NB4 (cell line): ENCODE results near the gene JMJD1C.

Experiments used
- MYC ChIP-seq: IDR thresholded peaks from 2 replicates; pipeline ENCODE4 v1.6.1; 2011; ENCODE audit warnings: low read depth, low read length
- TF ChIP-seq, protein P1 (sequence below): IDR thresholded peaks from one replicate; pipeline ENCODE4 v1.5.1; 2012; ENCODE audit warnings: low read depth, low read length

DNA sequence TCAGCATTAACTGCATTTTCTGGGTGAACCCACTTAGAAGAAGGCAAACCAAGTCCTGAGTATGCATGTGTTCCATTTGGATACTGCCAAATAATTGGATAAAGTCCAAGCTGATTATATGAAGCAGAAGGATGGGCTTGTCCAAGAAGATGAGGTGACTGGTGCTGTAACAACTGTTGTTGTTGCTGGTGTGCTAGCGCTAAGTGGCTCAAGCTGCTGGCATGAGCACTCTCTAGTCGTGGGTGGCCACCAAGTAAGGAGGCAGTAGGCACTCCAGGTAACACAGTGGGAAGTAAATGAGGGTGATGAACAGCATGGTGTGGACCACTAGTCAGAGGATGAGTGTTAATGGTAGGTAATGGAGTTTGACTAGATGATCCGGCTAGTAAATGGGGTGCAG, 252.3 kb downstream of the JMJD1C start:
- TF ChIP-seq, protein P1, sequence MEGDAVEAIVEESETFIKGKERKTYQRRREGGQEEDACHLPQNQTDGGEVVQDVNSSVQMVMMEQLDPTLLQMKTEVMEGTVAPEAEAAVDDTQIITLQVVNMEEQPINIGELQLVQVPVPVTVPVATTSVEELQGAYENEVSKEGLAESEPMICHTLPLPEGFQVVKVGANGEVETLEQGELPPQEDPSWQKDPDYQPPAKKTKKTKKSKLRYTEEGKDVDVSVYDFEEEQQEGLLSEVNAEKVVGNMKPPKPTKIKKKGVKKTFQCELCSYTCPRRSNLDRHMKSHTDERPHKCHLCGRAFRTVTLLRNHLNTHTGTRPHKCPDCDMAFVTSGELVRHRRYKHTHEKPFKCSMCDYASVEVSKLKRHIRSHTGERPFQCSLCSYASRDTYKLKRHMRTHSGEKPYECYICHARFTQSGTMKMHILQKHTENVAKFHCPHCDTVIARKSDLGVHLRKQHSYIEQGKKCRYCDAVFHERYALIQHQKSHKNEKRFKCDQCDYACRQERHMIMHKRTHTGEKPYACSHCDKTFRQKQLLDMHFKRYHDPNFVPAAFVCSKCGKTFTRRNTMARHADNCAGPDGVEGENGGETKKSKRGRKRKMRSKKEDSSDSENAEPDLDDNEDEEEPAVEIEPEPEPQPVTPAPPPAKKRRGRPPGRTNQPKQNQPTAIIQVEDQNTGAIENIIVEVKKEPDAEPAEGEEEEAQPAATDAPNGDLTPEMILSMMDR, result no peak
- no peak for TF ChIP-seq MYC
